ENCODE results near the gene C22orf31.

Gene C22orf31

DNA sequence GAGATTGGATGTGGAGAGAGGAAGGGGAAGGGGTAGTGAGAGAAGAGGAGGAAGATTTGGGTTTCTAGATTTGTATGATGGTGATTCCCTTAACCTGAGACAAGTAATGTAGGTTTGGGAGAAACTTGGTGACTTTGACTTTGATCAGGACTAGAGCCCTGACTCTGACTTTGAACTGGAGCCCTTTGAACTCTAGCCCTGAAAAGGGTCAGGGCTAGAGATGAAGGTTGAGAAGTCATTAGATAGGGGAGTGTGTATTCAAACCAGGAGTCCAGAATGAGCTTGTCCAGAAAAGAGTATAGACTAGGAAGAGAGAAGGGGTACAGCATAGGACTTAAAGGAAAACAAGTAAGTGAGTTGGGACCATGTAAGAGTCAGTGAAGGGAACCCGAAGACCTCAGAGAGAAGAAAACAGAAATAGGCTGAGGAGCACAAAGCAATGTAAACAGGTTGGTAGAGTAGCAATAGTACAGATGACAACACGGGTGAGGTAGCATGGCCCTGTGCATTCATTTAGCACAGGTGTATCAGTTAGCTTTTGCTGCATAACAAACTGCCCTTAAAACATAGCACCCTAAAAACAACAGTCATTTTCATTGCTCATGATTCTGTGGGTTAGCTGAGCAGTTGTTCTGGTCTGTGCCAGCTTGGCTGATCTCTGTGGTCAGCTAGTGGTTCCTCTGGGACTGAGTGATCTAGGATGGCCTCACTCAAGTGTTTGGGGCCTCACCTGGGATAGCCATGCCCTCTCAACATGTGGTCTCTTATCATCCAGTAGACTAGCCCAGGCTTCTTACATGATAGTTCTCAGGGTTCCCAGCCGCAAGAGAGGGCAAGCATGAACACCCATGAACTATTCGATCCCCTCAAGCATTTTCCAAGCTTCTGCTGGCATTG lies 43.1 kb downstream of the C22orf31 start:
- Histone ChIP-seq H4K20me1 (peaks cover 0 to 27% (median 5%) of the 10 kb centered on the region in 11 experiments; a peak in 7 of 22 replicates), H3K4me2 (no peak overlapping the region), H3K4me1 (peaks cover 0 to 6% (median 0%) of the 10 kb centered on the region in 10 experiments; a peak in 2 of 20 replicates), H3K27me3 (no peaks in the 10 kb centered on the region), H3K4me3 (no peak overlapping the region), H3K36me3 (no peaks in the 10 kb centered on the region), H3K9me3 (replicated peaks in 1 of 11) (peaks cover 0 to 20% (median 7%) of the 10 kb centered on the region in 11 experiments; a peak in 9 of 22 replicates), H3K27ac (no peak overlapping the region), H3K9ac (no peak overlapping the region)
- no peak for TF ChIP-seq Cebpa-rat (IDR thresholded peaks at IDR 0.05)

DNA sequence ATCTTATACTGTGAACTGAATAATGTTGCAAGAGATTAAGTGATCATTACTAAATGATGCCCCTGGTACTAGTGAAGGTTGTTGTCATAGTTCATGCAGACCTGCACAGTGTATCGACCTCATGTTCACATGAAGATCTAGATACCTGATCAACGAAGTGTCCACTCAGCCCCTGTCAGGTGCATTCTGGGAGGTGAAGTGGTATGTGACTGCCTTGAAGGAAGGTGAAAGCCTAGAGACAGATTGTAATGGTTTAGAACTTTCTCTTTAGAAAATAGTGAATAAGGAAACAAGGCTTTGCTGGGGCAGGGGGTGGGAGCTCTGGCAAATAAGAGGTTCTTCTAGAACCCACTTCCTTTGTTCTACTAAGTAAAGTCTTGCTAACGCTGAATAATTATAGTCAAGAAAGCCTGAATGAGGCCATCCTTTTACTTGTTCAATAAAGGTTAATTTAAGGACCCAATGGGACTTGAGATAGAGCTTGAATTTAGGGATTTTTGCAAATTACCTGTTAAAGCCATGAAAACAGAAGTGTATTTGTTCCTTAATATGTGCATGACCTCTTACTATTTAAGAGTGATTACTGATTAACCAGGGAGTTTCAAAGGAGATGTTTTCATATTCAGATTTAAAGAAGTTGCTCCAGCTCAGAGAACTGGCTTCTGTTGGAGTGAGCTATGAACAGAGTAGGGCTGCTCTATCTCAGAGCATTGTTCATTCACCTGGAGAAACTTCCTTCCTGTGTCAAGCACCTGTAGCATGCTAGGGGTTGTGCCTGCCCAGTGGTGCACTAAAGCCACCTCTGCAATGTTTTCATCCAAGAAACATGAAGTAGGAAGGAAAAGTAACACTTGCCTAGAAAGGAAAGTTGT lies 45.3 kb downstream of the C22orf31 start:
- Histone ChIP-seq H3K36me3 (peaks cover 0 to 16% (median 6%) of the 10 kb centered on the region in 11 experiments; a peak in 8 of 22 replicates), H3K4me3 (no peak overlapping the region), H3K27me3 (no peaks in the 10 kb centered on the region), H4K20me1 (peaks cover 0 to 20% (median 0%) of the 10 kb centered on the region in 11 experiments; a peak in 3 of 22 replicates), H3K4me2 (no peak overlapping the region), H3K9ac (no peak overlapping the region), H3K4me1 (peaks cover 0 to 6% (median 0%) of the 10 kb centered on the region in 10 experiments; a peak in 2 of 20 replicates), H3K27ac (no peak overlapping the region), H3K9me3 (replicated peaks in 1 of 11) (peaks cover 0 to 20% (median 7%) of the 10 kb centered on the region in 11 experiments; a peak in 9 of 22 replicates)
- TF ChIP-seq Cebpa-rat (IDR thresholded peaks at IDR 0.05): no peak

DNA sequence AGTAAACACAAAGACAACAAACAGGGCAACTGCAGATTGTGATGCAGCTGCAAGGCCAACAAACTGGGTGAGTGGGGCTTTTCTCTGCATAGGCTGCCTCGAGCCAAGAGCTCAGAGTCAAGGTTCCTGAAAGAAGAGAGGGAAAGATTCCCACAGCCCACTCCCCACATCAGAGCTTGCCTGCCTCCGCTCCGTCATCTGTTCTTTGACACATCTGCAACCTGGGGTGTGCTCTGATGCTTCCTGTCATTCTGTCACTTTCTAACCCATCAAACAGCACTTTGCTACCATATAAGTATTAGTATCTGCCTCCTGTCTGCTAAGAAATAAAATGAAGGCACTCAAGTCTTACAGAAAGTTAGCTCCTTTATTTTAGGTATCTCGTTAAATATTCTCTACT lies 46.9 kb downstream of the C22orf31 start:
- H4K20me1 ChIP-seq: peaks cover 0 to 23% (median 0%) of the 10 kb centered on the region in 11 experiments; a peak in 3 of 22 replicates
- H3K27me3 ChIP-seq: no peaks in the 10 kb centered on the region
- H3K9me3 ChIP-seq (replicated peaks in 1 of 11): peaks cover 0 to 12% (median 7%) of the 10 kb centered on the region in 11 experiments; a peak in 9 of 22 replicates
- no peak overlapping the region for H3K4me2 ChIP-seq
- TF ChIP-seq Cebpa-rat (IDR thresholded peaks at IDR 0.05): no peak
- H3K27ac ChIP-seq: no peak overlapping the region
- H3K4me1 ChIP-seq: no peaks in the 10 kb centered on the region
- H3K9ac ChIP-seq: no peak overlapping the region
- peaks cover 0 to 16% (median 6%) of the 10 kb centered on the region in 11 experiments; a peak in 8 of 22 replicates for H3K36me3 ChIP-seq
- H3K4me3 ChIP-seq: no peak overlapping the region

DNA sequence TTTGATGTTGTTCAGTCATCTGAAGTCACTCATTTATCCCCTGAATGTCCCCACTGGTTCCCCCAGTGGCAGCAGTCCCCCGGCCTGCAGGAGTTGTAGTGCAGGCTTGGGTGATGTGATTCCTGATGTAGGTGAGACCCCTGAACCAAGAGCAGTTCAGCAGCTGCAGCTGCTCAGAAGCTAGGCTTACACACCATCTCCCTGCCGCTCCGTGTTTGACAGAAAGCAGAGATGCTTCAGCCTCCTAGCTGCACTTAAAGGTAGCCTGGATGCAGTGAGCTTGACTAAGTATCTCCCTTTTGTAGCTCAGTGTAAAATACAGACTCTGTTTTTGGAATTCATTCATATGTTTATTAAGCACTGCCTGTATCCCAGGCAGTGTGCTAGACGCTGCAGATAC lies 47.3 kb downstream of the C22orf31 start:
- Histone ChIP-seq H4K20me1 (peaks cover 0 to 23% (median 0%) of the 10 kb centered on the region in 11 experiments; a peak in 3 of 22 replicates), H3K27ac (no peak overlapping the region), H3K9ac (no peak overlapping the region), H3K9me3 (replicated peaks in 1 of 11) (peaks cover 0 to 11% (median 7%) of the 10 kb centered on the region in 11 experiments; a peak in 9 of 22 replicates), H3K4me2 (no peak overlapping the region), H3K4me1 (no peaks in the 10 kb centered on the region), H3K36me3 (peaks cover 0 to 16% (median 6%) of the 10 kb centered on the region in 11 experiments; a peak in 8 of 22 replicates), H3K27me3 (no peaks in the 10 kb centered on the region), H3K4me3 (no peak overlapping the region)
- no peak for TF ChIP-seq Cebpa-rat (IDR thresholded peaks at IDR 0.05)

DNA sequence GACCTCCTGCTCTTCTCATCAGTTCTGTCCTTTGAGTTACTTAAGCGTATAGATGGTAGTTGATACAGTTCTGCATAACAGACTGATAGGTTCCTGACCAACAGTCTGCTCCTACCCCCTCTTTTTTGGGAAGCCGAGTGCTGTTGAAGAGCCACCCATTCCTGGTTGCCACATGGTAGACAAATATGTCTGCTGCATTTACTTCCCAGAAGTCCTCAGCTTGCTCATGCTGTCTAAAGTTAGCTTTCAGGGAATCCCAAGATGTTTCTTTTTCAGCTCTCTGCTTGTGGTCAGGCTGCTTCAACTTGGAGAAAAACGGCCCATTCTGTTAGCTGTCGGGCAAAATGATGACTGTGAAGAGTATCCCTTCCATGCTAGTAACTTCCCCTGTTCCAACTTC lies 48.7 kb downstream of the C22orf31 start:
- no peak for TF ChIP-seq Cebpa-rat (IDR thresholded peaks at IDR 0.05)
- H3K9me3 ChIP-seq (replicated peaks in 1 of 11): 0 out of 22 replicates have a peak, but pooled peaks cover 0 to 3% (median 0%) of the 10 kb centered on the region in 11 experiments

DNA sequence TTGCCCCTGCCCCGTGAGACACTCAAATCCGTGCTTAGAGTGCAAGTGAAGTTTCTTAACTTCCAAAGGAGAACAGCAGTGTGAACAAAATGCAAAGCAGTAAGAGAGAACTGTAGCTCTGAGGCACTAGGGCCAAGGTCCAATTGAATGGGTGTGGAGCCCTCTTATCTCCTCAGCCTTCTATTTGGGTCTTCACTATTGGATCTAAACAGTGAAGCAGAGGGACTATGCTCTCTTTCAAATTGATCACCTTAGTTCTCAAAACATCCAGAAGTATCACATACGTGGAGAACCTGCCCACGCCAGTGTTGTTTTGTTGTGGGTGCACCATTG lies 49.6 kb downstream of the C22orf31 start:
- Histone ChIP-seq H3K9me3 (replicated peaks in 1 of 11) (0 out of 22 replicates have a peak, but pooled peaks cover 0 to 3% (median 0%) of the 10 kb centered on the region in 11 experiments), H3K4me3 (no peak overlapping the region), H3K27ac (no peak overlapping the region), H3K27me3 (no peaks in the 10 kb centered on the region), H3K4me1 (no peaks in the 10 kb centered on the region; a peak in 1 of 20 replicates), H3K9ac (no peak overlapping the region), H4K20me1 (peaks cover 0 to 26% (median 0%) of the 10 kb centered on the region in 11 experiments; a peak in 3 of 22 replicates), H3K36me3 (peaks cover 0 to 16% (median 6%) of the 10 kb centered on the region in 11 experiments; a peak in 8 of 22 replicates), H3K4me2 (no peak overlapping the region)
- no peak for TF ChIP-seq Cebpa-rat (IDR thresholded peaks at IDR 0.05)

More for the DNA sequence above, 48.7 kb downstream of the C22orf31 start:
- Histone ChIP-seq H3K4me2 (no peak overlapping the region), H3K9ac (no peak overlapping the region), H3K27me3 (no peaks in the 10 kb centered on the region), H3K4me3 (no peak overlapping the region), H4K20me1 (peaks cover 0 to 23% (median 0%) of the 10 kb centered on the region in 11 experiments; a peak in 3 of 22 replicates), H3K4me1 (no peaks in the 10 kb centered on the region; a peak in 1 of 20 replicates), H3K36me3 (peaks cover 0 to 16% (median 6%) of the 10 kb centered on the region in 11 experiments; a peak in 8 of 22 replicates), H3K27ac (no peak overlapping the region)

DNA sequence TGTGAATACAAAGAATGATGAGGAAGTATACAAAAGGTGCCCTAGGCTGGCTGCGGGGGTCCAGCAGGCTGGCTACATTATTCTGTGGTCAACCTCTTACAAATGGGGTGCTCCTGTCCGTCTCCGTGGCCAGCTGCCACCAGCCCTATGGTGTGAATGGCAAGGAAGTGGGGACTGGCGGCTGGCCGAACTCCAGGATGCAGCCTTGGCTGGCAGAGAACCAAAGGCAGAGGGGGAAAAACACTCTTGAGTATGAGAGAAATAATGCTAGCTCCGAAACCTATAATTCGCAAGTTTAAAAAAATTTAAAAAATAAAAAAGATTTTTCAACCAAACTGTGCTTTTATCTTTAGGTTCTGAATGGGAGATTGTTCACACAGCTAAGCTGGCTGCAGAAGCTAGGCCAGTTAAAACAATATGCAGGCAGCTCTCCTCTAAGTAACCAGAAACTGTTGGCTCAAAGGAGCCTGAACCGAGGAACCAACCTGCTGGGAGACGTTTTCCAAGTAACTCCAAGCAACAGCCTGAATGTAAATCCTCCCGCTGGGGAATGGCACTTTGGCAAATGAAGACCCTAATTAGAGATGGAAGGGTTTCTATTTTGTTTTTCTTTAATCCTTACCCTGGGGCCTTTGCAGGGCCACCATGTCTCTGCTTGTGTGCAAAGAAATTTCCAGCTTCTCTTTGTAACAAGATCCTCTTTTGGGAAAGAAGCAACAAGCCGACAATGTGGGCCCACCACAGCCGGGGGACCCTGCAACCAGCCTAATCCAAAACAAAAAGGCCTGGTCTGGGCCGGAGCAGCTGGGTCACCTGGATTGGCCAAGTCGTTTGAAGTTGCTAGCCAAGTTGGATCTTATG lies 50.2 kb downstream of the C22orf31 start:
- Histone ChIP-seq H4K20me1 (peaks cover 0 to 26% (median 0%) of the 10 kb centered on the region in 11 experiments; a peak in 3 of 22 replicates), H3K27ac (no peak overlapping the region), H3K4me3 (no peak overlapping the region), H3K4me2 (no peak overlapping the region), H3K27me3 (no peaks in the 10 kb centered on the region), H3K9me3 (replicated peaks in 1 of 11) (0 out of 22 replicates have a peak, but pooled peaks cover 0 to 3% (median 0%) of the 10 kb centered on the region in 11 experiments), H3K36me3 (peaks cover 0 to 16% (median 6%) of the 10 kb centered on the region in 11 experiments; a peak in 8 of 22 replicates), H3K4me1 (no peaks in the 10 kb centered on the region; a peak in 1 of 20 replicates), H3K9ac (no peak overlapping the region)
- no peak for TF ChIP-seq Cebpa-rat (IDR thresholded peaks at IDR 0.05)

DNA sequence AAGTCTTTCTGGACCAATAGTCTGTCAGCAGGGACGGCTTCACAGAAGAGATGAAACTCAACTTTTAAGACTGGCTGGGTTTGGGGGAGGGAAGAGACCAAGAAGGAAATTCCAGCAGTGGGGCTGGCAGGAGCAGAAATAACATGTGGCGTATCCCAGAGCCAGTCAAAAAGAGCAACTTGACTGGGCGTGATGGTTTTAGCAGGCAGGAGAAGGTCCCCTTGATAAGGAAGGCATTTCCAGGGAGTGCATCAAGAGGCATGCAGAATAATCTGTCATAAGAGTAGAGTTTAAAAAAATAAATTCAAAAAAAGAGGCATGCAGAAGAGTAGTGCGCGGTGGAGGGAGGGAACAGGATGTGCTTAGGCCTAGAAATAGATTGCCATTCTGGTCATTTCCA lies 52.5 kb downstream of the C22orf31 start:
- Histone ChIP-seq H4K20me1 (peaks cover 0 to 41% (median 5%) of the 10 kb centered on the region in 11 experiments; a peak in 10 of 22 replicates), H3K4me3 (no peak overlapping the region), H3K27me3 (peaks cover 9 to 16% (median 14%) of the 10 kb centered on the region in 11 experiments; a peak in 21 of 22 replicates), H3K9me3 (replicated peaks in 1 of 11) (0 out of 22 replicates have a peak, but pooled peaks cover 0 to 3% (median 0%) of the 10 kb centered on the region in 11 experiments), H3K4me2 (no peak overlapping the region), H3K27ac (no peak overlapping the region), H3K4me1 (no peaks in the 10 kb centered on the region; a peak in 1 of 20 replicates), H3K9ac (no peak overlapping the region), H3K36me3 (peaks cover 0 to 16% (median 8%) of the 10 kb centered on the region in 11 experiments; a peak in 8 of 22 replicates)
- no peak for TF ChIP-seq Cebpa-rat (IDR thresholded peaks at IDR 0.05)
